ENCODE measurements around the gene EHMT1. TPM values are rescaled to one million over a fixed set of nuclear protein-coding genes. Genes with fewer than 3 reads are reported as not detected.

The EHMT1 gene
- total RNA-seq, 2 donors from 2014 or later = 137 to 139 TPM

- Histone ChIP-seq H3K4me1 (ENCODE audit: control insufficient read depth, insufficient read depth, low read length) (no peaks in the 10 kb centered on the region), H3K9me3 (ENCODE audit: control insufficient read depth, low read length) (no peaks in the 10 kb centered on the region), H3K4me3 (ENCODE audit: low read length) (no peak overlapping the region), H3K9ac (ENCODE audit: extremely low read depth, low read length, poor library complexity, severe bottlenecking) (no peak overlapping the region), H3K27ac (ENCODE audit: low read depth, low read length) (no peak overlapping the region), H3K36me3 (ENCODE audit: control insufficient read depth, insufficient read depth, low read length) (peaks cover 76% of the 10 kb centered on the region), H3K27me3 (ENCODE audit: control insufficient read depth, insufficient read depth, low read length, poor library complexity, severe bottlenecking) (no peaks in the 10 kb centered on the region)
- Mint-ChIP-seq H3K4me3 (no peak overlapping the region), H3K4me1 (peaks cover 7% of the 10 kb centered on the region), H3K27me3 (ENCODE audit: insufficient read depth) (no peaks in the 10 kb centered on the region), H3K9me3 (no peaks in the 10 kb centered on the region), H3K27ac (no peak overlapping the region), H3K36me3 (ENCODE audit: low read depth) (peaks cover 62% of the 10 kb centered on the region)
- no peak for DNase-seq
- TF ChIP-seq CTCF (conservative IDR thresholded peaks at IDR 0.05) = no peak
- WGBS, 2 experiments (ENCODE audit: insufficient coverage in 1 of 2, insufficient read length in 1 of 2) = 94% methylated on average over 25 to 29 of the region's 29 CpGs
Measured at GRCh38 chr9:137781906-137782585, 163.2 kb downstream of the EHMT1 start.

- H3K27me3 Mint-ChIP-seq (ENCODE audit: insufficient read depth) = no peaks in the 10 kb centered on the region
- no peaks in the 10 kb centered on the region for H3K4me1 ChIP-seq (ENCODE audit: control insufficient read depth, insufficient read depth, low read length)
- no peak overlapping the region for H3K27ac ChIP-seq (ENCODE audit: low read depth, low read length)
- H3K27me3 ChIP-seq (ENCODE audit: control insufficient read depth, insufficient read depth, low read length, poor library complexity, severe bottlenecking) = no peaks in the 10 kb centered on the region
- no peak for DNase-seq
- WGBS, 2 experiments (ENCODE audit: insufficient coverage in 1 of 2, insufficient read length in 1 of 2) = 90 to 91% methylated on average over 8 to 10 of the region's 12 CpGs
- H3K4me1 Mint-ChIP-seq = peaks cover 7% of the 10 kb centered on the region
- H3K36me3 Mint-ChIP-seq (ENCODE audit: low read depth) = peaks cover 54% of the 10 kb centered on the region
- H3K36me3 ChIP-seq (ENCODE audit: control insufficient read depth, insufficient read depth, low read length) = peaks cover 61% of the 10 kb centered on the region
- H3K9me3 ChIP-seq (ENCODE audit: control insufficient read depth, low read length) = no peaks in the 10 kb centered on the region
- H3K9ac ChIP-seq (ENCODE audit: extremely low read depth, low read length, poor library complexity, severe bottlenecking) = no peak overlapping the region
- no peak for TF ChIP-seq CTCF (conservative IDR thresholded peaks at IDR 0.05)
- no peak overlapping the region for H3K4me3 Mint-ChIP-seq
- no peak overlapping the region for H3K27ac Mint-ChIP-seq
- H3K9me3 Mint-ChIP-seq = no peaks in the 10 kb centered on the region
- no peak overlapping the region for H3K4me3 ChIP-seq (ENCODE audit: low read length)
Measured at GRCh38 chr9:137783521-137783920, 164.7 kb downstream of the EHMT1 start.

GRCh38 chr9:137784046-137784445 is 165.2 kb downstream of the EHMT1 start:
- H3K4me1 ChIP-seq (ENCODE audit: control insufficient read depth, insufficient read depth, low read length) = no peaks in the 10 kb centered on the region
- Mint-ChIP-seq H3K27ac (no peak overlapping the region), H3K4me1 (peaks cover 7% of the 10 kb centered on the region), H3K36me3 (ENCODE audit: low read depth) (peaks cover 49% of the 10 kb centered on the region), H3K9me3 (no peaks in the 10 kb centered on the region), H3K4me3 (no peak overlapping the region), H3K27me3 (ENCODE audit: insufficient read depth) (no peaks in the 10 kb centered on the region)
- 88 to 92% methylated on average over 10 to 12 of the region's 12 CpGs for WGBS, 2 experiments (ENCODE audit: insufficient coverage in 1 of 2, insufficient read length in 1 of 2)
- no peak overlapping the region for H3K9ac ChIP-seq (ENCODE audit: extremely low read depth, low read length, poor library complexity, severe bottlenecking)
- H3K4me3 ChIP-seq (ENCODE audit: low read length) = no peak overlapping the region
- DNase-seq = no peak
- TF ChIP-seq CTCF (conservative IDR thresholded peaks at IDR 0.05) = no peak
- H3K27me3 ChIP-seq (ENCODE audit: control insufficient read depth, insufficient read depth, low read length, poor library complexity, severe bottlenecking) = no peaks in the 10 kb centered on the region
- peaks cover 56% of the 10 kb centered on the region for H3K36me3 ChIP-seq (ENCODE audit: control insufficient read depth, insufficient read depth, low read length)
- no peak overlapping the region for H3K27ac ChIP-seq (ENCODE audit: low read depth, low read length)
- no peaks in the 10 kb centered on the region for H3K9me3 ChIP-seq (ENCODE audit: control insufficient read depth, low read length)
